Trophoblast cell (in vitro differentiated cells and primary cell): ENCODE measurements around the gene C4orf51.
A peak's percentile ranks its signal among the peaks of the same experiment; 100 is the strongest.

Experiments used
- DNase-seq, 2 donors: peaks; one replicate each; pipeline ENCODE4 v3.0.0-alpha.2; 2016
- H2AFZ ChIP-seq: 2 replicates; pipeline ENCODE4 v1.6.1; 2013; ENCODE audit warnings: low read length, moderate library complexity, mild to moderate bottlenecking; ENCODE audit not compliant: insufficient read depth, poor library complexity
- H2AK5ac ChIP-seq: 2 replicates; pipeline ENCODE4 v1.6.1; 2013; ENCODE audit warnings: mild to moderate bottlenecking, low read length
- H2BK120ac ChIP-seq: 2 replicates; pipeline ENCODE4 v1.6.1; 2013; ENCODE audit warnings: low read length, mild to moderate bottlenecking, moderate library complexity; ENCODE audit not compliant: insufficient read depth, poor library complexity
- H2BK12ac ChIP-seq: 2 replicates; pipeline ENCODE4 v1.6.1; 2013; ENCODE audit warnings: mild to moderate bottlenecking, low read length, moderate library complexity
- H2BK5ac ChIP-seq: 2 replicates; pipeline ENCODE4 v1.6.1; 2013; ENCODE audit warnings: low read length, low read depth, moderate library complexity, mild to moderate bottlenecking; ENCODE audit not compliant: poor library complexity
- H3K14ac ChIP-seq: 2 replicates; pipeline ENCODE4 v1.6.1; 2013; ENCODE audit warnings: mild to moderate bottlenecking, low read length
- H3K18ac ChIP-seq: 2 replicates; pipeline ENCODE4 v1.6.1; 2013; ENCODE audit warnings: mild to moderate bottlenecking, low read length
- H3K23ac ChIP-seq: 2 replicates; pipeline ENCODE4 v1.6.1; 2013; ENCODE audit warnings: low read length
- H3K27ac ChIP-seq: 2 replicates; pipeline ENCODE4 v1.5.1; 2013; ENCODE audit warnings: low read depth, mild to moderate bottlenecking, inconsistent platforms, low read length, moderate library complexity
- H3K27me3 ChIP-seq: 2 replicates; pipeline ENCODE4 v1.6.1; 2013; ENCODE audit warnings: inconsistent platforms, mild to moderate bottlenecking, low read length, moderate library complexity; ENCODE audit not compliant: insufficient read depth
- H3K36me3 ChIP-seq, 2 experiments: 1 replicate in 1 of 2; 2 replicates in 1 of 2; pipeline ENCODE4 v1.6.1; 2013; ENCODE audit warnings: low read length in 2 of 2, mild to moderate bottlenecking in 2 of 2, moderate library complexity in 1 of 2; ENCODE audit not compliant: insufficient read depth in 2 of 2, control insufficient read depth in 1 of 2
- H3K4ac ChIP-seq: 2 replicates; pipeline ENCODE4 v1.6.1; 2013; ENCODE audit warnings: low read depth, mild to moderate bottlenecking, low read length, moderate library complexity
- H3K4me1 ChIP-seq, 2 experiments: 1 replicate in 1 of 2; 2 replicates in 1 of 2; pipeline ENCODE4 v1.6.1; 2013; ENCODE audit warnings: low read length in 2 of 2, mild to moderate bottlenecking in 2 of 2, moderate library complexity in 1 of 2; ENCODE audit not compliant: insufficient read depth in 2 of 2, control insufficient read depth in 1 of 2
- H3K4me2 ChIP-seq: 2 replicates; pipeline ENCODE4 v1.6.1; 2013; ENCODE audit warnings: inconsistent platforms, mild to moderate bottlenecking, low read length, moderate library complexity
- H3K4me3 ChIP-seq: 2 replicates; pipeline ENCODE4 v1.5.1; 2013; ENCODE audit warnings: mild to moderate bottlenecking, low read depth, low read length, inconsistent platforms
- H3K79me1 ChIP-seq: one replicate; pipeline ENCODE4 v1.6.1; 2013; ENCODE audit warnings: low read length
- H3K79me2 ChIP-seq: 2 replicates; pipeline ENCODE4 v1.6.1; 2013; ENCODE audit warnings: low read length, mild to moderate bottlenecking; ENCODE audit not compliant: control insufficient read depth, insufficient read depth, poor library complexity
- H3K9ac ChIP-seq: 2 replicates; pipeline ENCODE4 v1.6.1; 2013; ENCODE audit warnings: mild to moderate bottlenecking, low read length
- H3K9me3 ChIP-seq: 2 replicates; pipeline ENCODE4 v1.6.1; 2013; ENCODE audit warnings: low read depth, mild to moderate bottlenecking, control low read depth, inconsistent platforms, low read length; ENCODE audit not compliant: insufficient read depth
- H4K12ac ChIP-seq: 2 replicates; pipeline ENCODE4 v1.6.1; 2013; ENCODE audit warnings: low read depth, mild to moderate bottlenecking, low read length, moderate library complexity
- H4K8ac ChIP-seq: 2 replicates; pipeline ENCODE4 v1.6.1; 2013; ENCODE audit warnings: low read depth, mild to moderate bottlenecking, low read length, moderate library complexity
- H4K91ac ChIP-seq: one replicate; pipeline ENCODE4 v1.6.1; 2013; ENCODE audit warnings: low read depth, mild to moderate bottlenecking, low read length, moderate library complexity
- WGBS: extraction: QIAGEN DNeasy Blood & Tissue Kit; methylation state at CpG from one replicate; pipeline ENCODE4 v1.1.7; 2013; ENCODE audit warnings: missing lambda C conversion rate; ENCODE audit not compliant: insufficient read length, insufficient coverage; ENCODE audit errors: extremely low coverage; 5-methylcytosine and 5-hydroxymethylcytosine counted together

Gene C4orf51

DNA sequence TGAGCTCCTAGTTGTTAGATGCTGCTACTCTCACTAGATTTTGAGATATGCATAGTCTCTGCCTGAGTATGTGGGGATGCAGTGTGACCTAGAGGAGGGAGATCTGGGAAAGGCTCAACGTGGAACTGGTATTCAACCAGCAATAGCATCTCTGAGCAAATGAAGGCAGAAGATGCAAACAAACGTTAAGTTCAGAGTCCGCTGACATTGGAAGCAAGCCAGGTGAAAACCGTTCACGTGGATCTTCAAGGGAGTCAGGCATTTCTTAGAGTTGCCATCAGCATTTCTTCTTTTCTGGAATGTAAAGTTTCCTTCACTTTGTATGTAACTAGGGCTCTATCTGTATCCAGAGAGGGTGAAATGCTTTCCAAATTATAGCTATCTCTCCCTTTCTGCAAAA is 59.9 kb downstream of the C4orf51 start:
- Histone ChIP-seq H2BK5ac (no peak overlapping the region), H2BK12ac (no peak overlapping the region), H3K4me3 (no peak overlapping the region), H3K27me3 (no peaks in the 10 kb centered on the region), H3K79me1 (peaks cover 17% of the 10 kb centered on the region), H3K36me3 (no peaks in the 10 kb centered on the region), H3K4me2 (no peak overlapping the region), H3K9me3 (no peaks in the 10 kb centered on the region), H3K79me2 (peaks cover 2% of the 10 kb centered on the region), H4K8ac (no peak overlapping the region), H3K4me1 (peaks cover 14 to 20% of the 10 kb centered on the region in 2 experiments), H3K4ac (no peak overlapping the region), H4K12ac (no peak overlapping the region), H3K18ac (no peak overlapping the region), H4K91ac (no peak overlapping the region), H2AFZ (no peak overlapping the region), H3K23ac (no peak overlapping the region), H2BK120ac (no peak overlapping the region), H3K9ac (no peak overlapping the region), H2AK5ac (no peak overlapping the region), H3K14ac (no peak overlapping the region), H3K27ac (no peak overlapping the region)
- DNase-seq, result no peak
- no CpG with 5 or more reads among the region's 5 CpGs for WGBS

DNA sequence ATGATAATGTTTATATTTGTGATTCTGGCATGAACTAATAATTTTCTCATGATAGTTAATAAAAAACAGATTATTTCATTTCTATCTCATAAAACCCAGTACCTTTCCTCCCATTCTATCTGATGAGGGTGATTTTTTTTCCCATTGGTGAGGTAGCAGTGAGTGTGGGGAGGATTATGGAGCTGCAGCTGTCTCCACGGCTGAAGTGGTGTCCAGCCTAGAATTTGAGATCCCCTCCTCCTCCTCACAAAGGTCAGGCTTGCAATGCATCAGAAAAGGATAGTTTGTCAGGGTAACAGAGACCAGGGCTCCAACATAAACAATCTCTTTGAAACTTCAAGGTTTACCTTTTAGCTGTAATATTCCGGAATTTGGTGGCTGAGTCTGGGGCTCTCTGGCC is 60.9 kb downstream of the C4orf51 start:
- peaks cover 10 to 16% of the 10 kb centered on the region in 2 experiments for H3K4me1 ChIP-seq
- peak overlapping the region; percentile 7 for H4K8ac ChIP-seq
- no peak overlapping the region for H3K9ac ChIP-seq
- no peak overlapping the region for H3K4me3 ChIP-seq
- no peak overlapping the region for H2BK12ac ChIP-seq
- no peak overlapping the region for H3K4ac ChIP-seq
- H3K18ac ChIP-seq, result no peak overlapping the region
- no peak overlapping the region for H3K4me2 ChIP-seq
- no peak overlapping the region for H3K23ac ChIP-seq
- no peak overlapping the region for H4K91ac ChIP-seq
- no peak overlapping the region for H2AK5ac ChIP-seq
- no peak overlapping the region for H3K14ac ChIP-seq
- no peak overlapping the region for H4K12ac ChIP-seq
- H3K27me3 ChIP-seq, result no peaks in the 10 kb centered on the region
- no peak for DNase-seq
- WGBS, result no CpG with 5 or more reads among the region's 2 CpGs
- H3K79me2 ChIP-seq, result no peaks in the 10 kb centered on the region
- H3K79me1 ChIP-seq, result peaks cover 12% of the 10 kb centered on the region
- no peak overlapping the region for H2AFZ ChIP-seq
- H3K9me3 ChIP-seq, result no peaks in the 10 kb centered on the region
- H2BK120ac ChIP-seq, result no peak overlapping the region
- no peak overlapping the region for H2BK5ac ChIP-seq
- H3K27ac ChIP-seq, result peak overlapping the region; percentile 45
- no peaks in the 10 kb centered on the region for H3K36me3 ChIP-seq

- H3K27ac ChIP-seq, result no peak overlapping the region
- H4K8ac ChIP-seq, result no peak overlapping the region
- no peak overlapping the region for H2BK120ac ChIP-seq
- H3K27me3 ChIP-seq, result no peaks in the 10 kb centered on the region
- H3K4me1 ChIP-seq, result peaks cover 0 to 6% of the 10 kb centered on the region in 2 experiments
- H4K91ac ChIP-seq, result no peak overlapping the region
- H3K4ac ChIP-seq, result no peak overlapping the region
- H2BK5ac ChIP-seq, result no peak overlapping the region
- H3K9ac ChIP-seq, result no peak overlapping the region
- no peak overlapping the region for H2BK12ac ChIP-seq
- H4K12ac ChIP-seq, result no peak overlapping the region
- no peaks in the 10 kb centered on the region for H3K79me2 ChIP-seq
- no peak overlapping the region for H2AK5ac ChIP-seq
- no peak overlapping the region for H3K4me2 ChIP-seq
- no peaks in the 10 kb centered on the region for H3K36me3 ChIP-seq
- no peak overlapping the region for H3K4me3 ChIP-seq
- no CpG with 5 or more reads among the region's 2 CpGs for WGBS
- no peaks in the 10 kb centered on the region for H3K9me3 ChIP-seq
- no peak overlapping the region for H3K18ac ChIP-seq
- H3K14ac ChIP-seq, result no peak overlapping the region
- DNase-seq, result no peak
- peaks cover 3% of the 10 kb centered on the region for H3K79me1 ChIP-seq
- H3K23ac ChIP-seq, result no peak overlapping the region
- no peak overlapping the region for H2AFZ ChIP-seq
Measured at GRCh38 chr4:145743641-145744040, 63.7 kb downstream of the C4orf51 start.

DNA sequence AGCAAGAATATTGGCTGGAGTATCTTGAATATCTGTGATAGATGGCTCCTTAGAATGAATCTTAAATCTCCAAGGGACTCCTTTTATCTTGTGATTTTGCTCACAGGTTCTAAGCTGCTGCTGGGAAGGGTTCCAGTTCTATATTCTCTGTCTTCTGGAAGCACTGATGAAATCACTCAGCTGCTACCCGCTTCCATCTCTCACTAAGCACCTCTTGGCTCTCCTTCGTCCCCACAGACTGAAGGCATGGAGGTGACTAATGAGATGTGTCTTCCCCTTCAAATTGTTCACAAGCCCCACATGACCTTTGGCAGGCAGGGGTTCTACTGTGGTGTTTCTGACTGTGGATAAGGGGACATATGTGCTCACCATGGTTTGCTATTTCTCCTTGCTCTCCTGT is 75.9 kb downstream of the C4orf51 start:
- Histone ChIP-seq H4K91ac (no peak overlapping the region), H2AK5ac (no peak overlapping the region), H3K9me3 (peaks cover 2% of the 10 kb centered on the region), H3K9ac (no peak overlapping the region), H4K12ac (no peak overlapping the region), H3K79me2 (no peaks in the 10 kb centered on the region), H3K4ac (no peak overlapping the region), H2AFZ (no peak overlapping the region), H3K23ac (no peak overlapping the region), H3K27ac (no peak overlapping the region), H2BK120ac (peak overlapping the region; percentile 43), H3K4me1 (no peaks in the 10 kb centered on the region), H3K18ac (no peak overlapping the region), H3K14ac (no peak overlapping the region), H3K79me1 (no peaks in the 10 kb centered on the region), H2BK12ac (no peak overlapping the region), H3K4me2 (no peak overlapping the region), H3K36me3 (peaks cover 2 to 7% of the 10 kb centered on the region in 2 experiments), H4K8ac (no peak overlapping the region), H3K27me3 (no peaks in the 10 kb centered on the region), H3K4me3 (no peak overlapping the region), H2BK5ac (no peak overlapping the region)
- no CpG with 5 or more reads among the region's 2 CpGs for WGBS
- DNase-seq, result no peak
